HCT116 (cell line): ENCODE results near the gene NARS2. TPM values are rescaled to one million over a fixed set of nuclear protein-coding genes. Genes with fewer than 3 reads are reported as not detected.

Source experiments
- ATAC-seq: fragments of 200-7000 bp; cut with Tn5 transposase; 2 replicates; pipeline ENCODE4 v1.9.1; 2020; ENCODE audit warnings: mild to moderate bottlenecking, moderate library complexity
- BruUV-seq: library from RNA; stranded (reverse); fragments of 400-500 nt; replicated peaks from 2 replicates; lab custom pipeline; 2021; lab: Mats Ljungman, UMichigan
- CTCF ChIA-PET: fragments of 300-600 bp; sonication (Branson Sonifier 250); formaldehyde crosslinking; loops from one replicate; lab custom pipeline; 2021; ENCODE audit warnings: antibody characterized with exemption; lab: Charles Lee
- POLR2A ChIA-PET: fragments of 300-600, 350-600 bp; sonication (Branson Sonifier 250); formaldehyde crosslinking; loops from one replicate; lab custom pipeline; 2021; ENCODE audit warnings: antibody characterized with exemption; lab: Charles Lee
- RAD21 ChIA-PET, 2 experiments: fragments of 300-600 bp; sonication (Branson Sonifier 250); formaldehyde crosslinking; loops; one replicate each; lab custom pipeline; 2023; ENCODE audit warnings: low total read pairs in 2 of 2; ENCODE audit not compliant: uncharacterized antibody in 2 of 2, unreplicated experiment in 2 of 2, low non-redundant PET in 1 of 2; lab: Charles Lee
- DNase-seq: peaks from one replicate; pipeline ENCODE4 v3.0.0-alpha.2; 2010; ENCODE audit warnings: low read depth, low spot score
- H2AFZ ChIP-seq: fragments of 200-600 bp; shearing (Covaris generic), sonication (generic); 2 replicates; pipeline ENCODE4 v1.6.1; 2017; ENCODE audit warnings: low read depth, mixed run types, mixed read lengths, antibody characterized with exemption, low read length; ENCODE audit not compliant: poor library complexity, severe bottlenecking
- H3K27ac ChIP-seq: 2 replicates; pipeline ENCODE4 v1.5.1; 2012; ENCODE audit warnings: low read depth, low read length
- H3K27me3 ChIP-seq: fragments of 200-600 bp; sonication (generic); 2 replicates; pipeline ENCODE4 v1.6.1; 2016; ENCODE audit warnings: mixed run types, low read length, mixed read lengths; ENCODE audit not compliant: insufficient read depth
- H3K36me3 ChIP-seq, 2 experiments: fragments of 200-500 bp in 1 of 2; fragments of 200-600 bp in 1 of 2; sonication (Bioruptor generic) in 1 of 2; sonication (generic) in 1 of 2; 2 replicates each; pipeline versions ENCODE4 v1.5.1 to v1.6.1; 2014 to 2016; ENCODE audit warnings: low read length in 2 of 2, inconsistent platforms in 1 of 2, mixed read lengths in 1 of 2, mixed run types in 1 of 2; ENCODE audit not compliant: insufficient read depth in 2 of 2, control insufficient read depth in 1 of 2
- H3K4me1 ChIP-seq, 2 experiments: fragments of 200-600 bp in 1 of 2; sonication (generic) in 1 of 2; 2 replicates each; pipeline versions ENCODE4 v1.5.1 to v1.6.1; 2012 to 2017; ENCODE audit warnings: low read length in 2 of 2, inconsistent platforms in 1 of 2, mild to moderate bottlenecking in 1 of 2, mixed read lengths in 1 of 2, mixed run types in 1 of 2, moderate library complexity in 1 of 2; ENCODE audit not compliant: insufficient read depth in 2 of 2, control insufficient read depth in 1 of 2
- H3K4me2 ChIP-seq: fragments of 200-600 bp; sonication (generic); 2 replicates; pipeline ENCODE4 v1.6.1; 2017; ENCODE audit warnings: mixed run types, low read length, mixed read lengths
- H3K4me3 ChIP-seq, 2 experiments: fragments of 200-600 bp in 1 of 2; sonication (generic) in 1 of 2; replicated peaks in 1 of 2; 2 replicates each; pipeline ENCODE4 v1.5.1; 2011 to 2016; ENCODE audit warnings: low read length in 2 of 2, control low read depth in 1 of 2, low read depth in 1 of 2, mild to moderate bottlenecking in 1 of 2, mixed read lengths in 1 of 2, mixed run types in 1 of 2
- H3K79me2 ChIP-seq: fragments of 200-600 bp; sonication (generic); 2 replicates; pipeline ENCODE4 v1.6.1; 2017; ENCODE audit warnings: mild to moderate bottlenecking, mixed run types, low read length, moderate library complexity, mixed read lengths; ENCODE audit not compliant: insufficient read depth
- H3K9ac ChIP-seq: fragments of 200-600 bp; sonication (generic); 2 replicates; pipeline ENCODE4 v1.6.1; 2016; ENCODE audit warnings: low read length, mixed read lengths
- H3K9me2 ChIP-seq: fragments of 200-600 bp; sonication (generic), shearing (Covaris generic); 2 replicates; pipeline ENCODE4 v1.6.1; 2017; ENCODE audit warnings: mixed run types, mild to moderate bottlenecking, moderate library complexity; ENCODE audit not compliant: insufficient read depth
- H3K9me3 ChIP-seq, 2 experiments: fragments of 200-500 bp in 1 of 2; fragments of 200-600 bp in 1 of 2; sonication (Bioruptor generic) in 1 of 2; sonication (generic) in 1 of 2; 2 replicates each; pipeline ENCODE4 v1.6.1; 2014 to 2017; ENCODE audit warnings: low read length in 2 of 2, mixed read lengths in 2 of 2, inconsistent platforms in 1 of 2, low read depth in 1 of 2, mild to moderate bottlenecking in 1 of 2, mixed run types in 1 of 2, moderate library complexity in 1 of 2; ENCODE audit not compliant: control insufficient read depth in 1 of 2, insufficient read depth in 1 of 2
- H4K20me1 ChIP-seq: fragments of 200-600 bp; sonication (generic), shearing (Covaris generic); 2 replicates; pipeline ENCODE4 v1.6.1; 2017; ENCODE audit warnings: mixed run types, mild to moderate bottlenecking, moderate library complexity; ENCODE audit not compliant: insufficient read depth
- CBX3 ChIP-seq: IDR thresholded peaks from 2 replicates; pipeline ENCODE4 v1.6.1; 2012; ENCODE audit warnings: low read depth
- EGR1 ChIP-seq: IDR thresholded peaks from 2 replicates; pipeline ENCODE4 v1.6.1; 2012; ENCODE audit warnings: low read depth
- JUND ChIP-seq: IDR thresholded peaks from 2 replicates; pipeline ENCODE4 v1.6.1; 2012
- MAX ChIP-seq: IDR thresholded peaks from 2 replicates; pipeline ENCODE4 v1.6.1; 2012
- POLR2AphosphoS5 ChIP-seq: IDR thresholded peaks from 2 replicates; pipeline ENCODE4 v1.6.1; 2011; ENCODE audit warnings: mild to moderate bottlenecking, low read depth, low read length, moderate library complexity
- SRF ChIP-seq: IDR thresholded peaks from 2 replicates; pipeline ENCODE4 v1.6.1; 2012; ENCODE audit warnings: low read depth
- TCF7L2 ChIP-seq: IDR thresholded peaks from 2 replicates; pipeline ENCODE4 v1.7.0; 2011; ENCODE audit warnings: borderline replicate concordance, inconsistent platforms; ENCODE audit not compliant: insufficient read depth, insufficient read length; ENCODE audit errors: extremely low read depth
- intact Hi-C: fragments of 100-400 bp; cut with micrococcal nuclease; formaldehyde crosslinking; loops from 2 replicates; pipeline ENCODE4 v1.10.0; 2022
- total RNA-seq: library from RNA; stranded (reverse); gene quantifications from one replicate; pipeline ENCODE4 v1.2.1, GENCODE V29; 2021; ENCODE audit not compliant: unreplicated experiment
- TF ChIP-seq, protein P1 (sequence below), 3 experiments: fragments of 200-600 bp in 1 of 3; sonication (generic) in 1 of 3; IDR thresholded peaks in 2 of 3; conservative IDR thresholded peaks in 1 of 3; 2 replicates each; pipeline ENCODE4 v1.5.1; 2012 to 2017; ENCODE audit warnings: low read depth in 2 of 3, low read length in 2 of 3, antibody characterized with exemption in 1 of 3, borderline replicate concordance in 1 of 3, control low read depth in 1 of 3, mild to moderate bottlenecking in 1 of 3, mixed read lengths in 1 of 3, mixed run types in 1 of 3, moderate library complexity in 1 of 3; ENCODE audit not compliant: insufficient read depth in 1 of 3

Gene NARS2
- total RNA-seq, 1 experiment from 2014 or later: 26.0 TPM

DNA sequence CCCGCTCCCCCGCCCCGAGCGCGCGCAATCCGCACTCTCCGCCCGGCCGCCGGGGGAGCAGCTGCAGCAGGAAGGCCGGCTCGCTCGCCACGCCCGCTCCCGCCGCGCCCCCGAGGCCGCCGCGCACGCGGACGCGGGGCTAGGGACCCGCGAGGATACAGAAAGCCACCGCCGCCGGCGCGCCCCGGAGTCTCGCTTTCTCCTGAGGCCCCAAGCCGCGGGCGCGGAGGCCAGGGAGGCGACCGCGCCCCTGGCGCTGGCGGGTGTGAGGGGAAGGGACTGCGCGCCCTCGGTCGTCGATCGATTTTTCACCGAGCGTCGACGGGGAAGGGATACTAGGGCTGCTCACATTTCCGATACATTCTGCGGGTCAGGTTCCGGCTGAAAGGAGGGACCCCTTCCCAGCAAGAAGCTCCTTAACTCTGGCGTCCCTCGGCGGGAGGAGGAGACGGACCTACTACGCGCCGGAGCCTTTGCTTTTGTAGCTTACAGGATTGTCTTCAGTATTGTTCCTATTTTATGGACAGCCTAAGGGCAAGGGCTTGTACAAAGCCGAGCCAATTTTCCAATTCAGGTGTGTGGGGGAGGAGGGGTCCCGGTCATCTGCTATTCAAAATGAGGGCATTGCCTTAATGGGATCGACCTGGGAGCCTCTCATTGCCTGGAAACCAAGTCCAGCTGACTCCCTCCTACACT, 156.6 kb downstream of the NARS2 start:
- BruUV-seq: no TSS peak

More for the DNA sequence above, 156.6 kb downstream of the NARS2 start:
- no peaks in the 10 kb centered on the region for H3K9me3 ChIP-seq
- H3K9ac ChIP-seq: peak overlapping the region; percentile 46
- H3K9me2 ChIP-seq: no peaks in the 10 kb centered on the region
- no peaks in the 10 kb centered on the region for H3K36me3 ChIP-seq
- H3K79me2 ChIP-seq: no peaks in the 10 kb centered on the region
- H4K20me1 ChIP-seq: no peaks in the 10 kb centered on the region
- peak; percentile 77 for ATAC-seq
- RAD21 ChIA-PET: no interaction called here
- no peak overlapping the region; the same call in 1 of the 2 replicates for H3K27ac ChIP-seq
- H3K27me3 ChIP-seq: no peaks in the 10 kb centered on the region
- CTCF ChIA-PET: interaction anchor here (1.6 kb wide), 1 partner anchor 14 kb away, joined by 6 read pairs; no protein-coding TSS in a partner anchor
- POLR2A ChIA-PET: no interaction called here
- peak; percentile 32 for DNase-seq
- intact Hi-C loops: loop anchor here (2.0 kb wide), 1 partner anchor 147 kb away; no protein-coding TSS in a partner anchor
- H3K4me1 ChIP-seq: peaks cover 5 to 19% of the 10 kb centered on the region in 2 experiments; a peak in 3 of 4 replicates
- H3K4me3 ChIP-seq: peak overlapping the region; percentile 24 to 49
- H3K4me2 ChIP-seq: peak overlapping the region; percentile 80
- H2AFZ ChIP-seq: no peak overlapping the region
- TF ChIP-seq MAX: peak; percentile 42
- TF ChIP-seq SRF: no peak
- TF ChIP-seq CBX3: no peak
- no peak for TF ChIP-seq JUND
- no peak for TF ChIP-seq TCF7L2
- TF ChIP-seq, protein P1, sequence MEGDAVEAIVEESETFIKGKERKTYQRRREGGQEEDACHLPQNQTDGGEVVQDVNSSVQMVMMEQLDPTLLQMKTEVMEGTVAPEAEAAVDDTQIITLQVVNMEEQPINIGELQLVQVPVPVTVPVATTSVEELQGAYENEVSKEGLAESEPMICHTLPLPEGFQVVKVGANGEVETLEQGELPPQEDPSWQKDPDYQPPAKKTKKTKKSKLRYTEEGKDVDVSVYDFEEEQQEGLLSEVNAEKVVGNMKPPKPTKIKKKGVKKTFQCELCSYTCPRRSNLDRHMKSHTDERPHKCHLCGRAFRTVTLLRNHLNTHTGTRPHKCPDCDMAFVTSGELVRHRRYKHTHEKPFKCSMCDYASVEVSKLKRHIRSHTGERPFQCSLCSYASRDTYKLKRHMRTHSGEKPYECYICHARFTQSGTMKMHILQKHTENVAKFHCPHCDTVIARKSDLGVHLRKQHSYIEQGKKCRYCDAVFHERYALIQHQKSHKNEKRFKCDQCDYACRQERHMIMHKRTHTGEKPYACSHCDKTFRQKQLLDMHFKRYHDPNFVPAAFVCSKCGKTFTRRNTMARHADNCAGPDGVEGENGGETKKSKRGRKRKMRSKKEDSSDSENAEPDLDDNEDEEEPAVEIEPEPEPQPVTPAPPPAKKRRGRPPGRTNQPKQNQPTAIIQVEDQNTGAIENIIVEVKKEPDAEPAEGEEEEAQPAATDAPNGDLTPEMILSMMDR (IDR thresholded peaks at IDR 0.05 in 2 of 3, conservative IDR thresholded peaks at IDR 0.05 in 1 of 3; ENCODE audit: borderline replicate concordance in 1 of 3, insufficient read depth in 1 of 3, low read depth in 2 of 3, low read length in 2 of 3): peak in 1 of 3 experiments; percentile 13; a peak in 1 of 6 replicates
- peak; percentile 50; the same call in 1 of the 2 replicates for TF ChIP-seq POLR2AphosphoS5
- no peak for TF ChIP-seq EGR1
